Inflammatory macrophage treated with lipopolysaccharide for 1 hour (primary cell): ENCODE results near the gene PRRC2A.

Experiments used
- DNase-seq, 2 donors: peaks; one replicate each; pipeline ENCODE4 v3.0.0-alpha.2; 2020 to 2022

Gene PRRC2A

DNA sequence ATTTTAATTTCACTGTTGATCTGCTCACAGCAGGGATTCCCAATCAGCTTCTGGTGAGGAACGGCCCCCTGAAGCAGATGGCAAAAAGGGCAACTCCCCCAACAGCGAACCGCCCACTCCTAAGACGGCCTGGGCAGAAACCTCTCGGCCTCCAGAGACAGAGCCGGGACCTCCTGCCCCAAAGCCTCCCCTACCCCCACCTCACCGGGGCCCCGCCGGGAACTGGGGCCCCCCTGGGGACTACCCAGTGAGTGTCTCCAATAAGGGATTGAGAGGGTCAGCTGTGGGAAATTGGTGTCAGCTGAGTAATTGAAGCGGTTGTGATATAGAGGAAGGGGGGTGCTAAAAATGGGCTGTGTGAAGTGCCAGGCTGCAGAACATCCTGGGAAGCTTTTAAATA is 6.4 kb downstream of the PRRC2A start:
- no peak for DNase-seq

DNA sequence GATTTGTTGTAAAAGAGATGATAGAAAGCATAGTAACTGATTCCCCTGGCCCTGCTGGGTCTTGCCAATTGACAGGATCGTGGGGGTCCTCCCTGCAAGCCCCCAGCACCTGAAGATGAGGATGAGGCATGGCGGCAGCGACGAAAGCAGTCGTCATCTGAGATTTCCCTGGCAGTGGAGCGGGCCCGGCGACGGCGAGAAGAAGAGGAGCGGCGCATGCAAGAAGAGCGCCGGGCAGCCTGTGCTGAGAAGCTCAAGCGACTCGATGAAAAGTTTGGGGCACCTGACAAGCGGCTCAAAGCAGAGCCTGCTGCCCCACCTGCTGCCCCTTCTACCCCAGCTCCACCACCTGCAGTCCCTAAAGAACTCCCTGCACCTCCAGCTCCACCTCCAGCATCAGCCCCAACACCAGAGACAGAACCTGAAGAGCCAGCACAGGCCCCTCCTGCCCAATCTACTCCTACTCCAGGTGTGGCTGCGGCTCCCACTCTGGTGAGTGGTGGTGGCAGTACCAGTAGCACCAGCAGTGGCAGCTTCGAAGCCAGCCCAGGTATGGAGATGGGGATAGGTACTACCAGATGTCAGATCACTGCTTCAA is 7.3 kb downstream of the PRRC2A start:
- DNase-seq = no peak

DNA sequence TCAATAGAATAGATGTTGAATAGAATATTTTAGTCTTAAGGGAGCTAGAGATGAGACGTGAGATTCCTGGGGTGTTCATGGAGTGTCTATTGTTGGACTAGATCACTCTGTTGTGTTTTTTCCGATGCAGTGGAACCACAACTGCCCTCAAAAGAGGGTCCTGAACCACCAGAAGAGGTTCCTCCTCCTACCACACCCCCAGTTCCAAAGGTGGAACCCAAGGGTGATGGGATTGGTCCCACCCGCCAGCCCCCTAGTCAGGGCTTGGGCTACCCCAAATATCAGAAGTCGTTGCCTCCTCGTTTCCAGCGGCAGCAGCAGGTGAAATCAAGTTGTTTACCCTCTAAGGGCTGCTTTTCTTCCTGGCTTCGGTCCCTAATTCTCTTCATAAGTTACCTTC is 8.5 kb downstream of the PRRC2A start:
- DNase-seq = no peak

DNA sequence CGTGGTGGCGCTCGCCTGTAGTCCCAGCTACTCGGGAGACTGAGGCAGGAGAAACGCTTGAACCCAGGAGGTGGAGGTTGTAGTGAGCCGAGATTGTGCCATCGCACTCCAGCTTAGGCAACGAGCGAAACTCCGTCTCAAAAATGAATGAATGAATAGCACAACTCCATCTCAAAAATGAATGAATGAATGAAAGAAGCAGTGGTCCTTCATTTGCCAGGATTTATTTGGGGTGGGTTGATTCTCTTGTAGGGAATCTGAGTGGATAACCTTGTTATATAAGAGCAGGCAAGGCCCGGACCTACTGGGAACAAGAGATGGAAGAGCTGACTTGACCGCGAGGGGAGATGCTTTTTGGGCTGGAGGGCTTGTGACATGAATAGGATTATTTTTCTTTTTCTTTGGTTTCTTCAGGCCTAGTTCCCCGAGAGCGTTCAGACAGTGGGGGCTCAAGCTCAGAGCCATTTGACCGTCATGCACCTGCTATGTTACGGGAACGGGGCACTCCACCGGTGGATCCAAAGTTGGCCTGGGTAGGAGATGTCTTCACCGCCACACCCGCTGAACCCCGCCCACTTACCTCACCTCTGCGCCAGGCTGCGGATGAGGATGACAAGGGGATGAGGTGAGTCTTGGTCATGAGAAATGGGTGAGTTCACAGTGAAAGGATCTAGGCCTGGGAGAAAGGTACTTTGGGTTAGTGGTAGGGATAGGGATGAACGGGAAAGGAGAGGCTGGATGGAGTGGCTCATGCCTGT is 9.8 kb downstream of the PRRC2A start:
- DNase-seq = no peak

DNA sequence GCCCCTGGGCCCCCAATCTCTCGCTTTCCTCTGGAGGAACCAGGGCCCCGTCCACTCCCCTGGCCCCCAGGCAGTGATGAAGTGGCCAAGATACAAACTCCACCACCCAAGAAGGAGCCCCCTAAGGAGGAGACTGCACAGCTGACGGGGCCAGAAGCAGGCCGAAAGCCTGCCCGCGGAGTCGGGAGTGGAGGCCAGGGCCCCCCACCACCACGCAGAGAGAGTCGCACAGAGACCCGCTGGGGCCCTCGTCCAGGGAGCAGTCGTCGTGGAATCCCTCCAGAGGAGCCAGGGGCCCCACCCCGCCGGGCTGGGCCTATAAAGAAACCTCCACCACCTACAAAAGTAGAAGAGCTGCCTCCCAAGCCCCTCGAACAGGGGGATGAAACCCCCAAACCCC is 10.7 kb downstream of the PRRC2A start:
- no peak for DNase-seq

DNA sequence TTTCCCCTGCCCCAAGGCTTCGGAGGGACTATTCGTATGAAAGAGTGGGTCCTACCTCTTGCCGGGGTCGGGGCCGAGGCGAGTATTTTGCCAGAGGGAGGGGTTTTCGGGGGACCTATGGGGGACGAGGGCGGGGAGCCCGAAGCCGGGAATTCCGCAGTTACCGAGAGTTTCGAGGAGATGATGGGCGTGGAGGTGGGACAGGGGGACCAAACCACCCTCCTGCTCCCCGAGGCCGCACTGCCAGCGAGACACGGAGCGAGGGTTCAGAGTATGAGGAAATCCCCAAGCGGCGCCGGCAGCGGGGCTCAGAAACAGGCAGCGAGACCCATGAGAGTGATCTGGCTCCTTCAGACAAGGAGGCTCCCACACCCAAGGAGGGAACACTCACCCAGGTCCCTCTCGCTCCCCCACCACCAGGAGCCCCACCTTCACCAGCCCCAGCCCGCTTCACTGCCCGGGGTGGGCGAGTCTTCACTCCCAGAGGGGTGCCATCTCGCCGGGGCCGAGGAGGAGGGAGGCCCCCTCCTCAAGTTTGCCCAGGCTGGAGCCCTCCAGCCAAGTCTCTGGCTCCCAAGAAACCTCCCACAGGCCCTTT is 11.3 kb downstream of the PRRC2A start:
- DNase-seq = no peak

DNA sequence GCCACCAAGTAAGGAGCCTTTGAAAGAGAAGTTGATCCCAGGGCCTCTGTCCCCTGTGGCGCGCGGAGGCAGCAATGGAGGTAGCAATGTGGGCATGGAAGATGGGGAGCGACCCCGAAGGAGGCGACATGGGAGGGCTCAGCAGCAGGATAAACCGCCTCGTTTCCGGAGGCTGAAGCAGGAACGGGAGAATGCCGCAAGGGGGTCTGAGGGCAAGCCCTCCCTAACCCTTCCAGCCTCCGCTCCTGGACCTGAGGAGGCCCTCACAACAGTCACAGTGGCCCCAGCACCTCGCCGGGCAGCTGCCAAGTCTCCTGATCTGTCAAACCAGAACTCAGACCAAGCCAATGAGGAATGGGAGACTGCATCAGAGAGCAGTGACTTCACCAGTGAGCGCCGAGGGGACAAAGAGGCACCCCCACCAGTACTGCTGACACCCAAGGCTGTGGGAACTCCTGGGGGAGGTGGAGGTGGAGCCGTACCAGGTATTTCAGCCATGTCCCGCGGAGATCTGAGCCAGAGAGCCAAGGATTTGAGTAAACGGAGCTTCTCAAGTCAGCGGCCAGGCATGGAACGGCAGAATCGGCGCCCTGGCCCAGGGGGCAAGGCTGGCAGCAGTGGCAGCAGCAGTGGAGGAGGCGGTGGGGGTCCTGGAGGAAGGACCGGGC is 11.9 kb downstream of the PRRC2A start:
- no peak for DNase-seq

DNA sequence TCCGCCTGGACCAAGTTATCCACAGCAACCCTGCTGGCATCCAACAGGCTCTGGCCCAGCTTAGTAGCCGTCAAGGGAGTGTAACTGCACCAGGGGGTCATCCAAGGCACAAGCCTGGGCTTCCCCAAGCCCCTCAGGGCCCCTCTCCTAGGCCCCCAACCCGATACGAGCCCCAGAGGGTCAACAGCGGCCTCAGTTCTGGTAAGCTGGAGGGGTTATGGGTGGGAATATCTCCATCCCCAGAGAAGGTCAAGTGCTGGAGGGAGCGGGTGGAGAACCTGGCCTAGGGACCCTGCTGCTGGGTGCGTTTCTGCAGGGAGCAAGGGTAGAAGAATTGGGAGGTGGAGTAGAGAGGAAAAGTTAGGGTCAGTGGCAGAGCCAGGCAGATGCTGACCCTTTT is 12.9 kb downstream of the PRRC2A start:
- DNase-seq = no peak

DNA sequence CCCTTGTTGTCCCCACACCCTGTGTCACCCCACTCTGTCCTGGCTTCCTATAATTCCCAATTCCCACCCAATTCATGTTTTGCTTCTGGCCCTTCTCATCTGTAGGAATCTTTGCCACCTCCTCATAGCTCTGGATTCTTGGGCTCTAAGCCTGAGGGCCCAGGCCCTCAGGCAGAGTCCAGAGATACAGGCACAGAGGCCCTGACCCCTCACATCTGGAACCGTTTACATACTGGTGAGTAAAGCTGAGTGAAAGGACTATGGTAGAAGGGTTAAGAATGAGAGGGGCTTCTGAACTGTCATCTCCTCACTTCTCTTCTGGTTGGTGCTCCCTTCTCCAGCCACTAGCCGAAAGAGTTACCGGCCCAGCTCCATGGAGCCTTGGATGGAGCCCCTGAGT is 13.6 kb downstream of the PRRC2A start:
- no peak for DNase-seq

DNA sequence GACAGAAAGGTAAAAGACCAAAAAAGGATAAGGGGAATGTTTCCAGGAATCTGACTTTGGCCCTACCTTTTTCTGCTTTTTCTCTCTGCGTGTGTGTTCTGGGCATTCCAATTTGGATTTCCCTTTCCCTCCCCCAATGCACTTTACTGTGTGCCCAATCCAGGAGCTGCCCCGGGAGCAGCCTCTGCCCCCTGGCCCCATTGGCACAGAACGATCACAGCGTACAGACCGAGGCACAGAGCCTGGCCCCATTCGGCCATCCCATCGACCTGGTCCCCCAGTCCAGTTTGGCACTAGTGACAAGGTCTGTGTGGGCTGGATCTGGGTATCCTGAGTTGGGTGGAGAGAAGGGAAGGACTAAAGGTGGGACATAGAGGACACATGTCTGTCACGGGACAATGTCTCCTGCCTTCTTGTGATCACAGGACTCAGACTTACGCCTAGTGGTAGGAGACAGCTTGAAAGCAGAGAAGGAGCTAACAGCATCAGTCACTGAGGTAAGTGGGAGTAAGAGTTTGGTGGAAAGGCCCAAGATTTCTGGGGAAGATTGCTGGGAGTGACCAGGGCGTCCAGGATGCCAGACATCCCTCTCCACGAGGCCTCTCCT is 14.6 kb downstream of the PRRC2A start:
- DNase-seq = no peak

DNA sequence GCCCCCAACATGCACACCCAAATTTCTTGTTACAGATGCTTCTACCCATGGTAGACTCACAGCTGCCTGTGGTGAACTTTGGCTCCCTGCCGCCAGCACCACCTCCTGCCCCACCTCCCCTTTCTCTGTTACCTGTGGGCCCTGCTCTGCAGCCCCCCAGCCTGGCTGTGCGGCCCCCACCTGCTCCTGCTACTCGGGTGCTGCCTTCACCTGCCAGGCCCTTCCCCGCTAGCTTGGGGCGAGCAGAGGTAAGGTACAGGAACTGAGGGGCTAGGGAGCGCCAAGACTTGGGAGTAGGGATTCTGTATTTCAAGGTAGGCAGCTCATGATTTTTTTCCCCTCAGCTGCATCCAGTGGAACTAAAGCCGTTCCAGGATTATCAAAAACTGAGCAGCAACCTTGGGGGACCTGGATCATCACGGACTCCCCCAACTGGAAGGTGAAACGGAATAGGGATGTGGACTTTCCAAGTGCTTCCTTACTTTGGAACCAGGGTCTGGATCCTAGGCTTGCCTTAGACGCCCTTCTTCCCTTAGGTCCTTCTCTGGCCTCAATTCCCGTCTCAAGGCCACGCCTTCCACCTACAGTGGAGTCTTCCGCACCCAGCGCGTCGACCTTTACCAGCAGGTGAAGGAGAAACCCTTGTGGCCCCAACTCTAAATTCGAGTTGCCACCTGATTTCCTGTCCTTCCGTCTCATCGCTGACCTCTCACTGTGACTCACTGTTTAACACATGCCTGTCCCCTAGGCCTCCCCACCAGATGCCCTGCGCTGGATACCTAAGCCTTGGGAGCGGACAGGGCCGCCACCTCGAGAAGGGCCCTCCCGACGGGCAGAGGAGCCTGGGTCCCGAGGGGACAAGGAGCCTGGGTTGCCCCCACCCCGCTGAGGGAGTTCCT is 16.4 kb downstream of the PRRC2A start:
- DNase-seq = no peak

DNA sequence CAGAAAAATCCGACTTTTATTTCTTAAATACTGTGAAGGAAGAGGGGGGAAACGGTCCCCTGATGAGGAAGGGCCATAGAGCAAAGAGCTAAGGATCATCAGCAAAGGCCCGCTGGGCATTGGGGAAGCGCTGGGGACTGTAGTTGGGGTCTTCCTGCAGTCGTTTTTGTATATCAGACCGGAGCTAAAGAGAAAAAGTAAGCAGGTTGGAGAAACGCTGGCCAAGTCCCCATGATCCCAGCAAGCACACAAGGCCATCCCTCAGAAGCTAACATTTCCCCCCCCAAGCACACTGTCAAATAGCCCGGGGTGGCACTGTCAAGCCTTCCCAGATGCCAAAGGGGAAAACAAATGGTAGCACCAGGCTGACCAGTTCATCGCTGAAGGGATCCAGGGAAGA is 18.5 kb downstream of the PRRC2A start:
- DNase-seq = no peak

DNA sequence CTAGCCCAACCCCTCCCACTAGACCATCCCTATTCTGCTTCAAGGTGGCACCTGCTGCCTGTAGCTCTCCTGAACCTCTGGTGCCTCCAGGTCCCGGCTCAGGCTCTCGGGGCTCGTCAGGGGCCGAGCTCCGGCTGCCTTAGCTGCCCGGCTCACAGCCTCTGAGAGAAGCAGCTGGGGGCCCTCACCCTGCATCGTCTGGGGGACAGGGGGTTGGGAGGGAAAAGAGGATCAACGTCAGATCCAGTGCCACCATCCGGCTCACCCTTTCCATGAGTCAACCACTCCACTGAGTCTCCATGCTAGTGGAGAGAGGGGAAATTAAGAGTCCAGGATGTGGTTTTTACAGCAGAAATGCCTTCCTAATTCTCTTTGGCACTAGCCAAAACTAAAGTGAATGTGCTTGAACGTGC is 18.9 kb downstream of the PRRC2A start:
- no peak for DNase-seq

DNA sequence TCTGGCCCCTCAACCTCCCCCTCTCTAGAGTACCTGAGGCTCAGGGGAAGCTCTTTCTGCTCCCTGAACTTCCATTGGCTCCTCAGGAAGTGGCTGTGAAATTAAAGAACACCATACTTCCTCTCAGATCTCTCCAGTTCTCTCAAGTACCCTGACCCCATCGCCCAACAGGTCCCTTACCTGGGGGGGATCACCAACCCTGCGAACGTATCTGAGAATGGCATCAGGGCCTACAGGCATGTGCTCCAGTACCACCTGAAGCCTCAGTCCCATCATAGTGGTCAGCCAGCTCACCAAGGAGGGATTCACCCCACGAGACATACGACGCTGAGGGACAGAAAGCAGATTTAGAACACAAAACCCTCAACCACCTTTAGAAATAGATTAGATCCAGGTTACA is 20.1 kb downstream of the PRRC2A start:
- no peak for DNase-seq

DNA sequence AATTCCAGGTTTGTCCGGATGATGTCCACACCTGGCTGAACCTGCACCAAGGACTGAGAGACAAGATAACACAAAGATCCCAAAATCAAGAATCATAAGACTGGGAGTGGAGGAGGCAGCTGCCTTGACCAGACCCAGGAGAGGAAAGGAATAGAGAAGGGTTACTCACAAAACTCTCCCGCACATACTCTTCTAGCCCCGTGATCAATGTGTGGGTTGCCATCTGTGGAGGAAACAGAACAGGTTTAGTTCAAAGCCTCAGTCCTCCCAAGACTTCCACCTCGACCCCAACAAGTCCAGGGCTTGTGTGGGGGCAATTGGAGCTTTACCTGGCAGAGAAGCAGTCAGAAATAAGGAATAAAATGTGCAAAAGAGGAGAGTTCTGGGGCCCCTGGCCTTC is 20.9 kb downstream of the PRRC2A start:
- no peak for DNase-seq

DNA sequence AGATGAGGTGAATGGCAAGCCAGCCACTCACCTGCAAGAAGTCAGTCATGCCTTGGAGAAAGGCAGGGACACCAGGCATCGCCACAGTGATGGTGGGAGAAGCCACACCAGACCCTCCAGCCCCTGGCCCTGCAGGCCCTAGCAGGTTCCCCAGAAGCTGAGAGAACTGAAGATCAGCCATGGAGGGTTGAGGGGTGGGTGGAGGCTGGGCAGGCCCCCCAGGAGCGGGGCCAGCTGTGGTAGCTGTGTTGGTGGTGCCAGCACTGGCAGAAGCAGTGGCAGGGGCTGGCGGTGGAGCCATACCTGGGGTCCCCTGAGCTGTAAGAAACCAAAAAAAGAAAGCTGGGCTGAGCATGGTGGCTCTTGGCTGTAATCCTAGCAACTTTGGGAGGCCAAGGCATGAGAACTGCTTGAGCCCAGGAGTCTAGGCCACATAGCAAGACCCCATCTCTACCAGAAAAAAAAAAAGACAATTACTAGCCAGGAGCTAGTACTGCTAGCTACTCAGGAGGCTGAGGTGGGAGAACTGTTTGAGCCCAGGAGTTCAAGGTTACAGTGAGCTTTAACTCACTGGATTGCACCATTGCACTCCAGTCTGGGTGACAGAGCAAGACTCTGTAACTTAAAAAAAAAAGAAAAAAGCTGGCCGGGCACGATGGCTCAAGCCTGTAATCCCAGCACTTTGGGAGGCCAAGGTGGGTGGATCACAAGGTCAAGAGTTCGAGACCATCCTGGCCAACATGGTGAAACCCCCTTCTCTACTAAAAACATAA is 22.5 kb downstream of the PRRC2A start:
- DNase-seq = no peak

DNA sequence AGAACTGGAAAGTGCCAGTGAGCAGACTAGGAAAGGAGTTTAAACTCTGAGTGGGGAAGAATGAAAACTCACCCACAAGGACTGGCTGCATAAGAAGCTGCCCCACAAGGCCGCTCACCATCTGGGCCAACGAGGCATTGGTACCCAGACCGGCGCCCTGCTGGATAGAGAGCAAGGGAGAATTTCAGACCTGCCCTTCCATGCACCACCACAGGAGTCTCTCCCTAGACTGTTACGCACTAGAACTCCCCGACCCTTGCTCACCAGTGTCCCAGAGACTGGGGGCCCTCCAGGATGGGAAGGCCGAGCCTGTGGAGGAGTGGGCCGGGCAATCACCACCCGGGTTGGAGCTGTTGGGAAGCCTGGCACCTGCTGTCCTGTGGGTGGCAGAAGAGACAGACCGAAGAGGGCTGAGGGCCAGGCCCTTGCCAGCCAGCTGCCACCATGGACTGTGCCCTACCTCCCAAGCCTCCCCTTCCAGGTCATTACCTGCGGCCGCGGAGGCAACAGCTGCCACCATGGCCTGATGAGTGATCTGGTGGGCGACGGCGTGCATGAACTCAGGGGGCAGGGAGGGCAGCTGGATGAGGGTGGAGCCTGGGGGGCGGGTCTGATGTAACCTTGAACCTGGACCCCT is 23.4 kb downstream of the PRRC2A start:
- no peak for DNase-seq

DNA sequence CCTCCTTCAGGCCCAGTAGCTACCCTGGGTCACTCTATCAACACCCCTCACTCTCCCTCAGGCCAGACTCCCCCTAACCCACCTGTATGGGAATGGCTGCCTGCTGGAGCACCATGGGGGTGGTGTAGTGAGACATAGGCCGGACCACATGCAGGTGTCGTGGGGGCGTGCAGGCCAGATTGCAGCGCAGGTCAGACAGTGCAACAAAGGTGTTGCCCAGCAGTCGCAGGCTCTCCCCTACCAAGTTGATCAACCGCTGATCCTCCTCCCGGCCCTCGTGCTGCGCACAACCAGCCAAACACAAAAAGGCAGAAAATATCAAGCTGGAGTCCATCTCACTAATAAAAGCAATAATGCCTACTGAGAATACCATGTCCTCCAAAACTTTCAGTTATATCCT is 24.8 kb downstream of the PRRC2A start:
- no peak for DNase-seq

DNA sequence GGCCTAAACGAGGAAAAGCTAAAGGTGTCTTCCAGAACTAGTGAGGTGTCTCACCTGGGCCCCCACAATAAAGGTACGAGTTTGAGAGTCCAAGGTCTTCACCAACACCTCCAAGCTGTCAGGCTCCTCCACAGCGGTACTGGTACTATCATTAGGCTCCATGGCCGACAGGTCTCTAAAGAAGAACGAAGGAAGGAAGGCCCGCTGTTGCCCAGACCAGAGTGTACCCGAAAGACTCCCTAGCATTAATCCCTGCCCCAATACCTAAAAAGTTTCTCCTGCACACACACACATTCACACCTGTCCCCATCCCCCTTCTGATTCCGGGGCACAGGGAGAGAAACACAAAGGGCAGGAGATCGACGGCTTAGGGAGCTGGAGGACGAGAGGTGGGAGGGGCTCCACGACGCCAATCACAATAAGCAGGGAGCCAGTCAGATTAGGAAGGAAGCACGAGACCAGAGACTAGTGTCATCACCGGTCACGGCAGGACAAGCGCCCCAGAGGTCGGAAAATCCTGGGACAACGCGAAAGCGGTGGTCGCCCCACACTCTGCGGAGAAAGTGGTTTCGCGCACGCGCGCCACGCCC is 31.2 kb downstream of the PRRC2A start:
- peak; percentile 85 to 91 for DNase-seq

DNA sequence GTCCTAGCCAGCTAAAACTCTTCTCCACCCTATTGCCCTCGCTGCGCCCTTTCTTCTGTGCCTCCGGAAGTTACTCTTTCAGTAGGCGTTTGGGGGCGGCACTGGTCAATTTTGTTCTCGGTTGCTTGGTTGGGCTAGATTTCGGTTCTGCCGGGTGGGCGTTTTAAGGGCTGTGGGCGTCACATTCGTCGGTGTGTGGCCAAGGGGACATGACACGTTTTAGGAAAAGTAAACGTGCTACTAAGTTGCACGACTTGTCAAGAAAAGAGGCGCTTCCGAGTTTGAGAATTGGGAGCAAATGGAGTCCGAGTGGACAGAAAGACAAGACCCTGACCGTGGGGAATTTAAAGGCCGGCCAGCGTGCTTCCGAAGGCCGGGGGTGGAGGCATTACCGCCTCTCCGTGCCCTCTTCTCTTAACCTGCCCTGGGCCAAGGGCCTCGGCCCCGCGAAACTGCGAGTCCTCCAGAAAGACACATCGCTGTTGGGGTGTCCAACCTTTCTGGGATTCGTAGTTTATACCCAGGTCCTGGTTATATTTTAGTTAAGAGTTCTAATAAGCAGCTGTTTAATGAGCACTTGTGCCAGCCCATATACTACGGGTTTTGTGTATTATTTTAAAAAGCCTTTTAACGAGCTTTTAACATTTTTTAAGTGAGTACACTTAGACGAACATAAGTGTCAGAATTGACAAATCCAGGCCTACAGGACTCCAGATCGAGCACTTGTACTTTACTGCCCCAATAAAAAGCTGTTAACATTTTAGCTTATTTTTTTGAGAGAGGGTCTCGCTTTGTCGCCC is 32.6 kb downstream of the PRRC2A start:
- peak in 1 of 2 donors; percentile 86 for DNase-seq
